Mesenchymal stem cell (in vitro differentiated cells and primary cell): Measurements from ENCODE around the gene PARP14.
A peak's percentile ranks its signal among the peaks of the same experiment; 100 is the strongest.

Experiments
- DNase-seq: peaks from one replicate; pipeline ENCODE4 v3.0.0-alpha.2; 2013
- H2AFZ ChIP-seq: one replicate; pipeline ENCODE4 v1.6.1; 2013; ENCODE audit warnings: low read depth, mild to moderate bottlenecking, control low read depth, inconsistent platforms, low read length, moderate library complexity
- H2AK5ac ChIP-seq: 2 replicates; pipeline ENCODE4 v1.6.1; 2013; ENCODE audit warnings: low read length, moderate library complexity, mild to moderate bottlenecking, inconsistent platforms; ENCODE audit not compliant: severe bottlenecking
- H2BK120ac ChIP-seq: one replicate; pipeline ENCODE4 v1.6.1; 2013; ENCODE audit warnings: low read depth, mild to moderate bottlenecking, inconsistent platforms, low read length, moderate library complexity
- H2BK12ac ChIP-seq, 2 experiments: one replicate each; pipeline ENCODE4 v1.6.1; 2013; ENCODE audit warnings: inconsistent platforms in 2 of 2, low read length in 2 of 2, mild to moderate bottlenecking in 2 of 2, moderate library complexity in 2 of 2, control low read depth in 1 of 2
- H2BK15ac ChIP-seq: one replicate; pipeline ENCODE4 v1.6.1; 2013; ENCODE audit warnings: mild to moderate bottlenecking, low read depth, inconsistent platforms; ENCODE audit not compliant: poor library complexity, severe bottlenecking
- H2BK5ac ChIP-seq: 2 replicates; pipeline ENCODE4 v1.6.1; 2013; ENCODE audit warnings: low read depth, mild to moderate bottlenecking, low read length, control low read depth, inconsistent platforms; ENCODE audit not compliant: poor library complexity, severe bottlenecking
- H3K14ac ChIP-seq, 2 experiments: one replicate each; pipeline ENCODE4 v1.6.1; 2013; ENCODE audit warnings: inconsistent platforms in 2 of 2, low read length in 2 of 2, control low read depth in 1 of 2, mild to moderate bottlenecking in 1 of 2, moderate library complexity in 1 of 2
- H3K18ac ChIP-seq, 2 experiments: one replicate each; pipeline ENCODE4 v1.6.1; 2013; ENCODE audit warnings: inconsistent platforms in 2 of 2, low read length in 2 of 2, control low read depth in 1 of 2, low read depth in 1 of 2, mild to moderate bottlenecking in 1 of 2
- H3K23ac ChIP-seq, 2 experiments: one replicate each; pipeline ENCODE4 v1.6.1; 2013; ENCODE audit warnings: inconsistent platforms in 2 of 2, low read length in 2 of 2, mild to moderate bottlenecking in 2 of 2, moderate library complexity in 2 of 2, control low read depth in 1 of 2
- H3K27ac ChIP-seq: 2 replicates; pipeline ENCODE4 v1.5.1; 2013; ENCODE audit warnings: mild to moderate bottlenecking, moderate library complexity, low read length, control low read depth, inconsistent platforms; ENCODE audit not compliant: poor library complexity, severe bottlenecking
- H3K27me3 ChIP-seq, 2 experiments: 2 replicates each; pipeline versions ENCODE4 v1.6.1 to v1.7.0; 2013; ENCODE audit warnings: low read length in 2 of 2, mild to moderate bottlenecking in 2 of 2, moderate library complexity in 2 of 2, control low read depth in 1 of 2, inconsistent platforms in 1 of 2; ENCODE audit not compliant: control insufficient read depth in 1 of 2, insufficient read depth in 1 of 2
- H3K36me3 ChIP-seq, 2 experiments: 2 replicates each; pipeline versions ENCODE4 v1.6.1 to v1.7.0; 2013; ENCODE audit warnings: low read length in 2 of 2, control low read depth in 1 of 2, inconsistent platforms in 1 of 2, low read depth in 1 of 2, mild to moderate bottlenecking in 1 of 2; ENCODE audit not compliant: insufficient read depth in 2 of 2, control insufficient read depth in 1 of 2
- H3K4ac ChIP-seq, 2 experiments: one replicate each; pipeline ENCODE4 v1.6.1; 2013; ENCODE audit warnings: inconsistent platforms in 2 of 2, low read length in 2 of 2, mild to moderate bottlenecking in 2 of 2, moderate library complexity in 2 of 2, control low read depth in 1 of 2, low read depth in 1 of 2
- H3K4me1 ChIP-seq: 2 replicates; pipeline ENCODE4 v1.6.1; 2013; ENCODE audit warnings: low read depth, low read length, control low read depth; ENCODE audit not compliant: control insufficient read depth, insufficient read depth
- H3K4me2 ChIP-seq: 2 replicates; pipeline ENCODE4 v1.6.1; 2013; ENCODE audit warnings: low read length, mild to moderate bottlenecking, inconsistent platforms; ENCODE audit not compliant: poor library complexity, severe bottlenecking
- H3K4me3 ChIP-seq, 2 experiments: 2 replicates each; pipeline versions ENCODE4 v1.5.1 to v1.7.0; 2013; ENCODE audit warnings: low read length in 2 of 2, mild to moderate bottlenecking in 2 of 2, control low read depth in 1 of 2, low read depth in 1 of 2; ENCODE audit not compliant: insufficient read depth in 1 of 2
- H3K79me1 ChIP-seq: replicated peaks from 2 replicates; pipeline ENCODE4 v1.6.1; 2013; ENCODE audit warnings: mild to moderate bottlenecking, control low read depth, low read length, inconsistent platforms; ENCODE audit not compliant: poor library complexity, severe bottlenecking
- H3K9ac ChIP-seq: 2 replicates; pipeline ENCODE4 v1.7.0; 2013; ENCODE audit warnings: mild to moderate bottlenecking, low read length, moderate library complexity
- H3K9me3 ChIP-seq: 2 replicates; pipeline ENCODE4 v1.7.0; 2013; ENCODE audit warnings: mild to moderate bottlenecking, low read length; ENCODE audit not compliant: control insufficient read depth
- H4K8ac ChIP-seq: one replicate; pipeline ENCODE4 v1.6.1; 2013; ENCODE audit warnings: inconsistent platforms, mild to moderate bottlenecking, low read length, moderate library complexity
- H4K91ac ChIP-seq: one replicate; pipeline ENCODE4 v1.6.1; 2013; ENCODE audit warnings: mild to moderate bottlenecking, low read length, inconsistent platforms
- WGBS: methylation state at CpG from one replicate; pipeline ENCODE4 v1.1.7; 2013; ENCODE audit warnings: mixed read lengths; 5-methylcytosine and 5-hydroxymethylcytosine counted together

PARP14 gene

GRCh38 chr3:122665226-122665786 lies 15.3 kb upstream of the PARP14 start:
- no peaks in the 10 kb centered on the region for H3K9me3 ChIP-seq
- H3K4me3 ChIP-seq: no peak overlapping the region
- H2BK5ac ChIP-seq: no peak overlapping the region
- no peak overlapping the region for H3K4ac ChIP-seq
- no peak overlapping the region for H2AFZ ChIP-seq
- H3K9ac ChIP-seq: no peak overlapping the region
- no peak overlapping the region for H4K8ac ChIP-seq
- DNase-seq: no peak
- no peak overlapping the region for H2BK15ac ChIP-seq
- no peak overlapping the region for H2BK12ac ChIP-seq
- H3K14ac ChIP-seq: no peak overlapping the region
- H3K27ac ChIP-seq: no peak overlapping the region
- no peak overlapping the region for H3K23ac ChIP-seq
- H3K18ac ChIP-seq: no peak overlapping the region
- no peak overlapping the region for H3K4me2 ChIP-seq
- no peaks in the 10 kb centered on the region for H3K79me1 ChIP-seq
- WGBS: 100% methylated on average over 1 of the region's 4 CpGs
- no peaks in the 10 kb centered on the region for H3K4me1 ChIP-seq
- H2AK5ac ChIP-seq: no peak overlapping the region
- no peaks in the 10 kb centered on the region for H3K27me3 ChIP-seq
- H2BK120ac ChIP-seq: no peak overlapping the region
- H3K36me3 ChIP-seq: no peaks in the 10 kb centered on the region
- no peak overlapping the region for H4K91ac ChIP-seq

- no peak overlapping the region for H3K27ac ChIP-seq
- no peak overlapping the region for H2BK12ac ChIP-seq
- no peak overlapping the region for H3K4ac ChIP-seq
- H3K4me1 ChIP-seq: no peaks in the 10 kb centered on the region
- H2AK5ac ChIP-seq: no peak overlapping the region
- no peaks in the 10 kb centered on the region for H3K9me3 ChIP-seq
- H3K4me3 ChIP-seq: no peak overlapping the region
- no peaks in the 10 kb centered on the region for H3K36me3 ChIP-seq
- H4K8ac ChIP-seq: no peak overlapping the region
- H3K79me1 ChIP-seq: no peaks in the 10 kb centered on the region
- H3K27me3 ChIP-seq: no peaks in the 10 kb centered on the region
- H3K4me2 ChIP-seq: no peak overlapping the region
- H2BK5ac ChIP-seq: no peak overlapping the region
- H3K23ac ChIP-seq: no peak overlapping the region
- no peak overlapping the region for H3K14ac ChIP-seq
- H2BK120ac ChIP-seq: no peak overlapping the region
- no peak overlapping the region for H2AFZ ChIP-seq
- H4K91ac ChIP-seq: no peak overlapping the region
- no peak overlapping the region for H3K18ac ChIP-seq
- H2BK15ac ChIP-seq: no peak overlapping the region
- H3K9ac ChIP-seq: no peak overlapping the region
- no peak for DNase-seq
Measured at GRCh38 chr3:122665881-122666280, 14.8 kb upstream of the PARP14 start.

- Histone ChIP-seq H3K36me3 (no peaks in the 10 kb centered on the region), H3K4ac (no peak overlapping the region), H3K27ac (peak overlapping the region; percentile 68), H3K9ac (no peak overlapping the region), H2AK5ac (no peak overlapping the region), H3K4me2 (peak overlapping the region; percentile 42), H4K91ac (no peak overlapping the region), H2BK120ac (no peak overlapping the region), H3K14ac (no peak overlapping the region), H2BK5ac (no peak overlapping the region), H4K8ac (no peak overlapping the region), H3K18ac (no peak overlapping the region), H3K4me3 (no peak overlapping the region), H2BK15ac (no peak overlapping the region), H3K4me1 (no peaks in the 10 kb centered on the region), H3K23ac (no peak overlapping the region), H3K9me3 (no peaks in the 10 kb centered on the region), H2BK12ac (no peak overlapping the region), H2AFZ (no peak overlapping the region), H3K27me3 (no peaks in the 10 kb centered on the region), H3K79me1 (no peaks in the 10 kb centered on the region)
- DNase-seq: peak; percentile 53
- 74% methylated on average over 7 of the region's 8 CpGs for WGBS
Measured at GRCh38 chr3:122668930-122669730, 11.5 kb upstream of the PARP14 start.

- Histone ChIP-seq H2AK5ac (no peak overlapping the region), H3K9ac (no peak overlapping the region), H3K79me1 (no peaks in the 10 kb centered on the region), H3K27me3 (no peaks in the 10 kb centered on the region), H2BK120ac (no peak overlapping the region), H2BK5ac (no peak overlapping the region), H3K23ac (no peak overlapping the region), H3K27ac (no peak overlapping the region), H3K4me3 (no peak overlapping the region), H2AFZ (no peak overlapping the region), H4K91ac (no peak overlapping the region), H3K14ac (no peak overlapping the region), H3K36me3 (no peaks in the 10 kb centered on the region), H3K9me3 (no peaks in the 10 kb centered on the region), H2BK15ac (no peak overlapping the region), H3K4me2 (no peak overlapping the region), H3K4me1 (no peaks in the 10 kb centered on the region), H3K4ac (no peak overlapping the region), H2BK12ac (no peak overlapping the region), H4K8ac (no peak overlapping the region), H3K18ac (no peak overlapping the region)
- WGBS: 100% methylated on average over 1 of the region's 2 CpGs
- DNase-seq: no peak
Measured at GRCh38 chr3:122671553-122671952, 9.1 kb upstream of the PARP14 start.
